PC-9 (cell line): ENCODE data around the gene GET3. TPM values are rescaled to one million over a fixed set of nuclear protein-coding genes. Genes with fewer than 3 reads are reported as not detected.

Experiments
- BruUV-seq: library from RNA; stranded (reverse); fragments of 400-500 nt; replicated peaks from 2 replicates; lab custom pipeline; 2021; lab: Mats Ljungman, UMichigan
- CTCF ChIA-PET: fragments of 300-600 bp; sonication (Branson Sonifier 250); formaldehyde crosslinking; loops from one replicate; lab custom pipeline; 2022; ENCODE audit warnings: antibody characterized with exemption; lab: Charles Lee
- POLR2A ChIA-PET: fragments of 300-600 bp; sonication (Branson Sonifier 250); formaldehyde crosslinking; loops from one replicate; lab custom pipeline; 2022; ENCODE audit warnings: antibody characterized with exemption; ENCODE audit not compliant: unreplicated experiment; lab: Charles Lee
- DNase-seq, 2 experiments: peaks; one replicate each; pipeline versions ENCODE4 v3.0.0 to v3.0.0-alpha.2; 2015 to 2022; ENCODE audit warnings: mixed read lengths in 1 of 2
- H2AFZ ChIP-seq: fragments of 200-600 bp; sonication (generic); 2 replicates; pipeline ENCODE4 v1.8.1; 2017; ENCODE audit warnings: antibody characterized with exemption
- H3F3A ChIP-seq: fragments of 200-600 bp; sonication (generic); 2 replicates; pipeline ENCODE4 v1.8.1; 2017; ENCODE audit warnings: antibody characterized with exemption, mild to moderate bottlenecking, low read depth; ENCODE audit not compliant: insufficient read depth
- H3K27ac ChIP-seq: fragments of 200-600 bp; sonication (generic); 2 replicates; pipeline ENCODE4 v1.6.1; 2016; ENCODE audit warnings: mixed run types
- H3K27me3 ChIP-seq: fragments of 200-600 bp; sonication (generic); 2 replicates; pipeline ENCODE4 v1.6.1; 2016; ENCODE audit warnings: low read depth, mixed run types; ENCODE audit not compliant: insufficient read depth
- H3K36me3 ChIP-seq: fragments of 200-600 bp; sonication (generic); 2 replicates; pipeline ENCODE4 v1.6.1; 2016; ENCODE audit warnings: low read depth, mixed run types
- H3K4me1 ChIP-seq: fragments of 200-600 bp; sonication (generic); replicated peaks from 2 replicates; pipeline ENCODE4 v1.6.1; 2016; ENCODE audit warnings: mixed run types; ENCODE audit not compliant: insufficient read depth
- H3K4me2 ChIP-seq: fragments of 200-600 bp; sonication (generic); 2 replicates; pipeline ENCODE4 v1.6.1; 2017; ENCODE audit warnings: mixed run types
- H3K4me3 ChIP-seq: fragments of 200-600 bp; sonication (generic); 2 replicates; pipeline ENCODE4 v1.6.1; 2016; ENCODE audit warnings: mixed run types
- H3K79me2 ChIP-seq: fragments of 200-600 bp; sonication (generic); 2 replicates; pipeline ENCODE4 v1.6.1; 2017; ENCODE audit warnings: low read depth, mixed run types
- H3K9me2 ChIP-seq: fragments of 200-600 bp; sonication (generic); 2 replicates; pipeline ENCODE4 v1.8.1; 2017; ENCODE audit warnings: mild to moderate bottlenecking; ENCODE audit not compliant: insufficient read depth
- H3K9me3 ChIP-seq: fragments of 200-600 bp; sonication (generic); 2 replicates; pipeline ENCODE4 v1.8.1; 2016; ENCODE audit warnings: low read depth; ENCODE audit not compliant: insufficient read depth
- H4K20me1 ChIP-seq: fragments of 200-600 bp; sonication (generic); 2 replicates; pipeline ENCODE4 v1.8.1; 2017; ENCODE audit not compliant: insufficient read depth
- CTCF ChIP-seq: fragments of 200-600 bp; sonication (generic); conservative IDR thresholded peaks from 2 replicates; pipeline ENCODE4 v1.6.1; 2017; ENCODE audit warnings: mixed run types, antibody characterized with exemption, mild to moderate bottlenecking, moderate library complexity
- EZH2 ChIP-seq: fragments of 200-600 bp; sonication (generic); IDR thresholded peaks from 2 replicates; pipeline ENCODE4 v1.8.0; 2017; ENCODE audit warnings: antibody characterized with exemption, low read depth
- intact Hi-C: fragments of 100-400 bp; cut with micrococcal nuclease; formaldehyde crosslinking; loops from one replicate; pipeline ENCODE4 v1.10.0; 2022; ENCODE audit not compliant: unreplicated experiment
- total RNA-seq: library from RNA; stranded (reverse); gene quantifications from 2 replicates; pipeline ENCODE4 v1.2.3, GENCODE V29; 2021

The GET3 gene
- total RNA-seq, 1 experiment from 2014 or later, result 81.9 TPM

- BruUV-seq, result no TSS peak
- no peak overlapping the region for H2AFZ ChIP-seq
- H3K27ac ChIP-seq, result no peak overlapping the region
- no peaks in the 10 kb centered on the region for H3K9me2 ChIP-seq
- H3K36me3 ChIP-seq, result peaks cover 15% of the 10 kb centered on the region; the same call in 1 of the 2 replicates
- H3K9me3 ChIP-seq, result no peaks in the 10 kb centered on the region
- DNase-seq, result no peak
- H3K79me2 ChIP-seq, result peaks cover 26% of the 10 kb centered on the region
- H3K4me2 ChIP-seq, result no peak overlapping the region
- CTCF ChIA-PET, result no interaction called here
- H3K27me3 ChIP-seq, result no peaks in the 10 kb centered on the region
- no peak overlapping the region for H3K4me3 ChIP-seq
- peaks cover 8% of the 10 kb centered on the region; the same call in 1 of the 2 replicates for H3K4me1 ChIP-seq
- intact Hi-C loops, result no loop called here
- 0 out of 2 replicates have a peak, but pooled peaks cover 6% of the 10 kb centered on the region for H4K20me1 ChIP-seq
- POLR2A ChIA-PET, result no interaction called here
- H3F3A ChIP-seq, result peaks cover 46% of the 10 kb centered on the region
- TF ChIP-seq CTCF, result no peak
Observed at GRCh38 chr19:12698138-12698537, 39.2 kb upstream of the GET3 start.

GRCh38 chr19:12701596-12702282, 35.6 kb upstream of the GET3 start:
- Histone ChIP-seq H3K36me3 (peaks cover 34% of the 10 kb centered on the region), H4K20me1 (peaks cover 18% of the 10 kb centered on the region; the same call in 1 of the 2 replicates), H3K9me3 (no peaks in the 10 kb centered on the region), H3K4me1 (no peaks in the 10 kb centered on the region), H3K27me3 (no peaks in the 10 kb centered on the region), H2AFZ (no peak overlapping the region), H3K9me2 (no peaks in the 10 kb centered on the region), H3K27ac (no peak overlapping the region), H3K4me3 (no peak overlapping the region), H3F3A (peaks cover 47% of the 10 kb centered on the region), H3K4me2 (no peak overlapping the region), H3K79me2 (no peaks in the 10 kb centered on the region)
- no TSS peak for BruUV-seq
- no peak for DNase-seq
- ChIA-PET CTCF (no interaction called here), POLR2A (no interaction called here)
- intact Hi-C loops, result no loop called here
- TF ChIP-seq CTCF (no peak), EZH2 (no peak)

GRCh38 chr19:12703046-12703445, 34.3 kb upstream of the GET3 start:
- peaks cover 18% of the 10 kb centered on the region; the same call in 1 of the 2 replicates for H4K20me1 ChIP-seq
- TF ChIP-seq CTCF, result no peak
- TF ChIP-seq EZH2, result no peak
- CTCF ChIA-PET, result no interaction called here

More at GRCh38 chr19:12703046-12703445, 34.3 kb upstream of the GET3 start:
- H3F3A ChIP-seq, result peaks cover 40% of the 10 kb centered on the region
- intact Hi-C loops, result no loop called here
- H3K4me3 ChIP-seq, result no peak overlapping the region
- H3K4me2 ChIP-seq, result no peak overlapping the region
- no peaks in the 10 kb centered on the region for H3K9me2 ChIP-seq
- no peaks in the 10 kb centered on the region for H3K27me3 ChIP-seq
- no peaks in the 10 kb centered on the region for H3K9me3 ChIP-seq
- BruUV-seq, result no TSS peak
- no peaks in the 10 kb centered on the region for H3K79me2 ChIP-seq
- no peak overlapping the region for H2AFZ ChIP-seq
- no peak overlapping the region for H3K27ac ChIP-seq
- peak in 1 of 2 experiments; percentile 38 for DNase-seq
- POLR2A ChIA-PET, result no interaction called here
- peaks cover 38% of the 10 kb centered on the region for H3K36me3 ChIP-seq
- H3K4me1 ChIP-seq, result no peaks in the 10 kb centered on the region
